ENCODE measurements around the gene SCG3.
A peak's percentile ranks its signal among the peaks of the same experiment; 100 is the strongest.

Gene SCG3

DNA sequence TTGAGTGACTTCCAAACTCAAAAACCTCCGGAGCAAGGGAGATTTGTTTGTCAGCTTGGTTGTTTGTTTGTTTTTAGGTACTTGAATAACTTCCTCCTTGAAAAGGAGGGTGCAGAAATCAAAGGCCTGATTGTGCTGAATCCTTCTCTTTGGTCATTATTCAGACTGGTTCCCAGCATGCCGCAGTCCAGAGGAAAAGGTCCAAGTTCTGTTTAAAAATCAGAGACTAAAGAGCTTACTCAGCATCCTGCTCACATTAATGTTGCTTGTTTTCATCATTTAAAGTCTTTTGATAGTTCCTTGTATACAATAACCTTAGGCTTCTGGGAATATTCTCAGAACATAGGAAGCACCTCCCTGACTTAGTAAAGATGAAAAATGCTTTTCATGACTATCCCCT lies 982 bp upstream of the SCG3 start:
- peak in 1 of 2 donors; percentile 34 for DNase-seq

DNA sequence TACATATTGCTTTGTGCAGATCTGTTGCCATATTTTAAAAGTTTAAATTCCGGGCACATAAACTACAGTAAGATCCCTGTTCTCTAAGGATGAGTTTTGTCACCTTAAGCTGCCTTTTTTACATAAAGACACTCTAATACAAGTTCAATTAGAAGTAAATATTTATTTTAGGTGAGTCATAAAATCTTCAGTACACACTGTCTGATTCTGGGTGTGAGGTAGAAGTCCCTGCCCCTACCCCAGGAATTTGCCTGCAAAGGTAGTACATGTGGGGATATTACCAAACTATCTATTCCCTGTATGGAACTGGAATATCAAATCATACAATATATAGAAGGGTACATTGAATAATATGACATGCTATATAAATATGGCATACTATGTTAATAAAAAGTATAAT lies 6.3 kb downstream of the SCG3 start:
- no peak for DNase-seq

DNA sequence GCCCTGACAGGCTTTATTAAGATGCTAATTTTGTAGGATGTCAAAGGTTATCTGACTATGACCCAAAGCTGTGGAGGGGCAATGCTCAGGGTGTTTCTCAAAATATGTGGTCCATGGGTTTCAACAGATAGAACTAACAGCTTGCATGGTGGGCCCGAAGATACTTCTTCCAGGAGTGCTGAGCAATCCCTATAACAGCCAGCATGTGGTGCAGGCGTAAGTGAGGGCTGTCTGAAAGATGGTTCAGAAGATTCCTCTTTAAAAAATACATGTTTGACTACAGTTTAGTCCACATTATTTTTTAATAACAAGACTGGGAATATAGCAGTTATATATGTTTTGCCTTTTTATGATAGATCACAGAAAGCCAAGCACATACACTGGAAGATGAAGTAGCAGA lies 7.6 kb downstream of the SCG3 start:
- no peak for DNase-seq

DNA sequence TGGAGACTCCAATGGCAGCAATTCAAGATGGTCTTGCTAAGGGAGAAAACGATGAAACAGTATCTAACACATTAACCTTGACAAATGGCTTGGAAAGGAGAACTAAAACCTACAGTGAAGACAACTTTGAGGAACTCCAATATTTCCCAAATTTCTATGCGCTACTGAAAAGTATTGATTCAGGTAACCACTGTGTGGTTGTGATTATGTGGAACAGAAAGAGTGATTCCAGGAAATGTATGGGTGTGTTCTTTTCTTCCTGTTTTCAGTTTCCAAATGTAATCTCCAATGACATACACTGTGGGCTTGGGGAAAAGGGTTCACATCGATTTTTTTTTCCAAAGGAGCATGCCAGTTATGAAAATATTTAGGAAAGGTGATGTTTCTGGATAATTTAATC lies 10.9 kb downstream of the SCG3 start:
- DNase-seq: no peak

DNA sequence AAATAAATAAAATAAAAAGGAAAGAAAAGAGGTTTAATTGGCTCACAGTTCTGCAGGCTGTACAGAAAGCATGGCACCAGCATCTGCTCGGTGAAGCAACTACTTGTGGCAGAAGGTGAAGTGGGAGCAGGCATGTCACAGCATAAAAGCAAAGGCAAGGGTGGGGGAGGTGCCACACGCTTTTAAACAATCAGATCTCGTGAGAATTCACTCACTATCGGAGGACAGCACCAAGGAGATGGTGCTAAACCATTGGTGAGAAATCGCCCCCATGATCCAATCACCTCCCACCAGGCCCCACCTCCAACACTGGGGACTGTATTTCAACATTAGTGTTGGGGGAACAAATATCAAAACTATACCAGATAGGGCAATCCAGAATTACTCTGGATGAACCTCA lies 15.3 kb downstream of the SCG3 start:
- no peak for DNase-seq

DNA sequence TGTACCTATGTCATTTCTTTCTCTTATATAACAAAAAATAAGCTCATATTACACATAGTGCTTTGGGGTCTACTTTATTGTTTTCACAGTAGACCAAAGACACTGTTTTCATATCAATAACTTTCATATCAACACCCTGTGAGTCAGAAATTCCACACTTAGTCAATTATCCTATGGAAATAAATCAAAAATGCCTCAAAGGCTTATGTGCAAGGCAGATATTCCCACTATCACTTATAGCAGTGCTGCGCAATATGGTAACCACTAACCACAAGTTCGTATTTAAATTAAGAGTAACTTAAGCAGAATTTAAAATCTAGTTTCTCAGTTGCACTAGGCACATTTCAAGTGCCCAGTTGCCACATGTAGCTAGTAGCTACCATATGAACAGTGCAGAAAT lies 15.9 kb downstream of the SCG3 start:
- no peak for DNase-seq

DNA sequence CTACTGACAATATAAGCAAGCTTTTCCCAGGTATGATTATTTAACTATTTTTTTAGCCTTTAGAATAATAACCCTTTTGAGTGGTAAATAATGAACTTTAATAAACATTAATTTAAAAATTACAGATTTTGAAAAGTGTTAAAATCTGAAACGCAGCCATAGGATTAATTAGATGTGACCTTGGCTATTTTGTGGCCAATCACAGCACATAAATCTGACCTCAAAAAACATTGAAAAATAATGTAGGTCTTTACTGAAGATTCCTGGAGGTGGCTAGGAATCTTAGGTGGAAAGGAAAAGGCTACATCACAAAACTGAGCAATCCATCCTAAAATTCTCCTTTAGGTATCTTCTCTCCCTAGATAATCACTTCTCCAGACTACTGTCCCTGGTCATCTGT lies 18.1 kb downstream of the SCG3 start:
- DNase-seq: no peak

DNA sequence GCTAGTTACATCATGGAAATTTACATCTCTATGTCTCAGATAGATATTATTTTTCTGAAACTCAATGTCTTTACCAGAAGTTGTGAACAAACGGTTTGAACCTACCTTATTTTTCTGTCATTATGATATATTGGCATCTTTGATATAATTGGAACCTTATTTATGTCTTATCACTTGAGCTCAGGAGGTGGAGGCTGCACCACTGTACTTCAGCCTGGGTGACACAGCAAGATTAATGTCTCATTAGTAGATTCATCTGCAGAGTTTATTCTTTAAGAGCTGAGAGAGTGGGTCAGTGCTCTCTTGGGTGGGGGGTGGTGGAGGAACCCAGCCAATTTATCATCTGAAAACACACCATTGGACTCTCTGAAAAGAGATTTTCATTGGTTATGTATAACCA lies 21.4 kb downstream of the SCG3 start:
- no peak for DNase-seq

DNA sequence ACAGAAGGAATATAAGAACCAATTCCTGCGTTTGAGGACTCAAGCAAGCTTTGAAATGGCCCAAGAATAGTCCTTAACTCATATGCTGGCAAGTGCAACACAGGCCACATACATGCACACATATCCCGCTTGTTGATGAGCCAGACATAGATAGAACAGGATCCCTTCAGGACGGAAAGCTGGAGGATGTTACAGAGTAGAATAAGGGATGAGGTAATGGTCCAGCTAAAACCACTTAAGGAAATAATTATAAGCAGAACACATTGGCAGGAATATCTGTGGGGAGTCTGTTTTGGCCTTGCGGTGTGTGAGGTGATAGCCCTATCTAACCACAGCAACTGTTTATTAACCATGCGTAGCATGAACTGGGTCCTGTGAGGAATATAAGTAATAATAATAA lies 25.0 kb downstream of the SCG3 start:
- no peak for DNase-seq

DNA sequence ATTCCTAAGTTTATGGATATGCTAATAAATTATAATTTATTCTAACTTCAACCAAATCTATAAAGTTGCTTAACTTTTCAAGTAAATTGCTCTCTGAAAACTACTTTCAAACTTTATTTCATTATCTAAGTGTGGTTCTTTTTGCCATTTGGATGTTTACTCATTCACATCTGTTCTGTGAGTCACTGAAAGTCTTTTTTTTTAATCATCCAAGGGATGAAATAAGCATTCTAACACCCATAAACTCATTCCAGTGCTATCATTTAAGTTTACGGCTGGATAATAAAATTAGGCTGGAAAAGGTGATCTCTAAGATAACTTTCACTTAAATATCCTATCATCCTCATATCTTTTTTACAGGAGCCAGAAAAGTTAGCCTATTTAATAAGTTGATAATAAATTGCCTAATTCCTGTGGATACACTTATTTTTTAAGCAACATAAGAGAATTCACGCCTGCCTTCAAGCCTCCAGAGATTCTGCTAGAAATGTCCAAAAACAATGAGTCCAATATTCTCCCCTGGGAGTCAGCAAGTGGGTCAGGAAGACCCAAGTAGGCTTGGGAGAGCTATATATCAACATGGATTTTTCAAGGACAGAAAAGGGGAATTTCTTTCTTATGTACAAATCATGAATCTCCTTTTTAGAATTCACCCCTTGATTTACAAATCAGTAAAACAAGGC lies 25.8 kb downstream of the SCG3 start:
- no peak for DNase-seq

DNA sequence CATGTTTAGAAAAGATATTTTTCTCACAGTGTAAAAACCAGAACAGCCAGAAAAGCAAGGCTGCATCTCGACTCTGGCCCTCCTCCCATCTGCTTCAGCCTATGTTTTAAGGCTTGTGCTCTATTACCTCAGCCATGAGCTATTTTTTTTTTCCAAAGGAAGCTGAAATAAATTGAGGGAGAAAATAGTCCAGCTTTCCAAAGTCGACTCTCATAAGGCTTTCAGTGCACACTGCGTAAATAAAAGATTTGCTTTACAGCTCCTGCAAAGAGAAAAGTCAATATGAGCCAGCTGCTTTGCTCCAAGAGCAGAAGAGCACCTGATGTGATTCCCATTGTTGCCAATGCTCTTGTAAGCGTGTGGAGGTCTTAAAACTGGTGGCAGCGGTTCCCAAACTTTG lies 26.7 kb downstream of the SCG3 start:
- DNase-seq: peak in 1 of 2 donors; percentile 69

DNA sequence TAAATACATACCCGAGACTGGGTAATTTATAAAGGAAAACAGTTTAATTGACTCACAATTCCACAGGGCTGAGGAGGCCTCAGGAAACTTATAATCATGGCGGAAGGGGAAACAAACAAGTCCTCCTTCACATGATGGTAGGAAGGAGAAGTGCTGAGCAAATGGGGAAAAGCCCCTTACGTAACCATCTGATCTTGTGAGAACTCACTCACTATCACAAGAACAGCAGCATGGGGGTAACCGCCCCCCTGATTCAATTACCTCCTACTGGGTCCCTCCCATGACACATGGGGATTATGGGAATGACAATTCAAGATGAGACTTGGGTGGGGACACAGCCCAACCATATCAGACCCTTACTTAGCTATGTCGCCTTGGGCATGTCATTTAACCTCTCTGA lies 27.7 kb downstream of the SCG3 start:
- DNase-seq: no peak

DNA sequence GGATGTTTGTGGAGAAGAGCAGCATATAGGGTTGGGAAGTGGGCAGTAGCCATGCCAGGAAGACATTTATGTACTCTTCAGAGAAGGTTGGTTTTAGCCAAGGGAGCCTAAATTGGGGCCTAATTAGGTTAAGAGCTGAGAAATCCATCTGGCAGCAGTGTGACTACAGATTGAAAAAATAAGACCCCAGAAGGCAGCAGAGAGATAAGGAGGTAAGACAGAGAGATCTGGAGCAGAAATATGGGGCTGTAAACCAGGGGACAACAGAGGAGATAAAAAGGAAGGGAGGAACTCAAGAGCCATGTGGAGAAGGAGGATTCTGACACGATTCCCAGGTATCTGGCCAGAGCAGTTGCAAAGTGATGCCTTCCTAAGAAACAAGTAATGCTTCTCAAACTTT lies 32.9 kb downstream of the SCG3 start:
- DNase-seq: no peak

DNA sequence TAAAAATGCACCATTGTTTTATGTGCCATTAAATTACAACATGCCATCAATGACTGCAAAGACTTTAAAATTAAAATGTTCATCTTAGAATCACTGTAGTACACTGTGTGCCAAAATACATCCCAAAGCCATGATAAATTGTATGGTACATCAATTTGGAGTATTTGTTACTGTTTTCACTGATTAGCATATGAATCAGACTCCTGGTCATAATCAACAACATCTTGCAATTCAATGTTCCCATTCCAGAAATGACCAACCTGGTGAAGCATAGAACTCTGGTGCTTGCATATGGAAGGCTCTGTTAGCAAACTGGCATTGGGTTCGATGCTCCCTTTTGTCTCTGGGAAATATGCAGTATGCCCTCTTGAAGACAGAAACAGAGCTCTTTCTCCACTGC lies 33.6 kb downstream of the SCG3 start:
- DNase-seq: no peak

DNA sequence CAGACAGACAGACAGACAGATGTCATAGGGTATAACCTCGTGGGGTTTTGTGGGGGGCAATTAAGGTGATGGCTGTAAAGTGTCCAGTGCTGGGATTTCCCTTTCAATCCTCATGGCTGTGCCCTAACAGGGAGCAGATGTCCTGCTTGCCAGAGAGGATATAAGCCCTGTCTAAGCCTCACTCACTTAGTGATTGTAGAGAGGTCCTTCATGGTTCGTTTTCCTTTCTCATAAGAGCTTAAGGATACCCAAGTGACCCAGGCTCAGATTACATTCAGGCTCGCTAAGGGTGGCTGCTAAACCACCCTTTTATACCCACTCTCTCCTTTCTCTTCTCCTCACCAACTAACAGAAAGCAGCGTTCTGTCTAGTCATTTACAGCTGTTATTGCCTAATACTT lies 36.9 kb downstream of the SCG3 start:
- DNase-seq: no peak

DNA sequence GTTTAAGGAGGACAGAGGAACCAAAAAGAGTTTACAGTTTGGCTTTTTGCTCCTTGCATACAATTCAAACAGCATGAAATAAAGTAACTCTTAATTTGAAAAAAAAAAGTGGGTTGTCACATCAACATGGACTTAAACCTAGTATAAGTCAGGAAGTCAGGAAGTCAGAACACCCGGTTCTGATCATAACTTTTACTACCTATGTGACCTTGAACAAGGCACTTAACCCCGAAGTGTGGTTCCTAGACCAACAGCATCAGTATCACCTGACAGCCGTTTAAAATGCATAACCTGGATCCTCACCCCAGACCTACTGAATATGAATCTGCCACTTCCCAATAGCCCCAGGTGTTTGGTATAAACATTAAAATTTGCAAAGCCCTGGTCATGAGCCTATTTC lies 37.4 kb downstream of the SCG3 start:
- DNase-seq: no peak

DNA sequence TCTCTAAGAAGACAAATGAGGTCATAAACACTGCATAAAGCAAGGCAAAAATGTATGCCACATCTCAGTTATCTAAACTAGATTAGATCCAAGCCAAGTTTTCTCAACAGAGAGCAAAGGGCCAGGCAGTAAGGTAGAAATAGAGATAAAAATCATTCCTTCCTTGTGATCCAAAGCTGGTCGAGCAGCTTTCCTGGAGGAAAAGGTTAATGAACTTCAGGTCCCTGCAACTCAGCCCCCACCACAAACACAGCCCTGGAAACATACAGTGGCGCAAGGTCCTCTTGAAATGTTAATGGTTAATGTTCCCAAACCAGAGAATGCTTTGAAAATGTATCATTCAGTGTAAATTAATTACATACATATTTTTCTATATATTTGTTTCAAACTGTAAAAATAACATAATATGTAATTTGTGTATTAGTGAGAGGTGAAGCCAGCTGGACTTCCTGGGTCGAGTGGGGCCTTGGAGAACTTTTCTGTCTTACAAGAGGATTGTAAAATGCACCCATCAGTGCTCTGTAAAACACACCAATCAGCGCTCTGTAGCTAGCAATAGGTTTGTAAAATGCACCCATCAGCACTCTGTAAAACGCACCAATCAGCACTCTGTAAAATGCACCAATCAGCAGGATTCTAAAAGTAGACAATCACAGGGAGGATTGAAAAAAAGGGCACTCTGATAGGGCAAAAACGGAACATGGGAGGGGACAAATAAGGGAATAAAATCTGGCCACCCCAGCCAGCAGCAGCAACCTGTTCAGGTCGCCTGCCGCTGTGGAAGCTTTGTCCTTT lies 39.1 kb downstream of the SCG3 start:
- no peak for DNase-seq

DNA sequence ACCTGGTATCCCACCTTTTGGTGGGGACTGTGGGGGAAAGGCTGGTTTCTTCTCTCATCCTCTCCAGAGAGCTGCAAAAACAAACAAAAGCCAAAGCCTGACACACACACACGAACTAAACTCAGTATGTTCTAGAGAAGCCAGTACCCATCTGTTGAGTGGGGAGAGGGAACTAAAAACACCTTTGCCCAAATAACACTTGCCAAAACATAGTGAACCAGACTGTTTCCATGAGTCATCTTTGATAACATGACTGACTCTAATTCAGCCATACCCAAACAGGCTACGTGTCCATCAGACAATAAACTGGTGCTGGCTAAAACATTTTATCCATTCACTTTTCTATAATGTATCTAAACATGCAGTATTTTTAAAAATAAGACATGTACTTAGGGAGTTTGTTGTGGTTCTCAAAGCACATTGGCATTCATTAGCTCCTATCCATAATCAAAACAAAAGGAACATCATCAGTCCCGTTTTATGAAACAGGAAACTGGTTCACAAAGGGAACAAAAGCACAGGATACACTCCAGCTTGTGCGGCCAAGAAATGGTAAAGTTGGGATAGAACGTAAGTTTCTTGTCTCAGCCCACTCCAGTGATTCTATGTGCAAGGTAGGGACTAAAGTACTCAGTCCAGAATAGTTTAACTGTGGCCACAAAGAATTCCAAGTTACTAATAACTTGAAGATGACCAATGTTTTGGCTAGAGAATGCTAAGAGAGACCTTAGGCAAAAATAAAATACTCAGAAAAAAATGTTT lies 40.1 kb downstream of the SCG3 start:
- no peak for DNase-seq

DNA sequence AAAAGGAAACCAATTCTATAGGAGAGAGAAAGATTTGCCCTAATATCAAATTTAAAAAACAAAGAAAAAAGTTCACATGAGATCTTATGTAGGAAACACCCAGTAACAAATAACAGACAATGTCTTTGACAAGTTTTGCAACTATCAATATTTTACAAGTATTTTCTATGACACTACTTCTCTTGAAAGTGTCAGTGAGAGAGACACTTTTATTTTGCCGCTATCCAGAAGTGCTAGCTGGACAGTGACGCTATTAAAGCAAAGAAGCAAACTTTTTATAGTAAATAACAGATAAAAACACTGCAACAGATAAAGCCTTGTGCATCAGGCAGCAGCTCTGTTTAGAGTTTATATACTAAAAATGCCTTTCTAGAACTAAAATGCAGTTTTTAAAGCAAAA lies 42.9 kb downstream of the SCG3 start:
- no peak for DNase-seq

DNA sequence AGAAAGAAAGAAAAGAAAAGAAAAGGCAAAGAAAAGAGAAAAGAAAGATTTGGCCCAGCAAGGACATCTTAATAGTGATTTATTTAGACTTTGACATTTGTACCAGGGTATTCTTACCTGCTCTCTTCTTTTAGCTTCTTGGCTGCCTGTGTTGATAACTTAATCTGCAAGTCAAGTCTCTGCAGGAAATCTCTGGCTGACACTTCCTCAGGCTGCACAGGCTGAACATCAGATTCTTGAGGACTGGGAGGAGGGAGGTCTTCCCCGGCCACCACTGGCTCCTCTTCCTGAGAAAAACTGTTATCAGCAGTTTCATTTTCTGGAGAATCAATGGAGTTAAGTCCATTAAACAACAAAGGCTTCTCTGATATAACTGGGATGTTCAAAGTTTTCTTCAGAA lies 43.4 kb downstream of the SCG3 start:
- DNase-seq: no peak

DNA sequence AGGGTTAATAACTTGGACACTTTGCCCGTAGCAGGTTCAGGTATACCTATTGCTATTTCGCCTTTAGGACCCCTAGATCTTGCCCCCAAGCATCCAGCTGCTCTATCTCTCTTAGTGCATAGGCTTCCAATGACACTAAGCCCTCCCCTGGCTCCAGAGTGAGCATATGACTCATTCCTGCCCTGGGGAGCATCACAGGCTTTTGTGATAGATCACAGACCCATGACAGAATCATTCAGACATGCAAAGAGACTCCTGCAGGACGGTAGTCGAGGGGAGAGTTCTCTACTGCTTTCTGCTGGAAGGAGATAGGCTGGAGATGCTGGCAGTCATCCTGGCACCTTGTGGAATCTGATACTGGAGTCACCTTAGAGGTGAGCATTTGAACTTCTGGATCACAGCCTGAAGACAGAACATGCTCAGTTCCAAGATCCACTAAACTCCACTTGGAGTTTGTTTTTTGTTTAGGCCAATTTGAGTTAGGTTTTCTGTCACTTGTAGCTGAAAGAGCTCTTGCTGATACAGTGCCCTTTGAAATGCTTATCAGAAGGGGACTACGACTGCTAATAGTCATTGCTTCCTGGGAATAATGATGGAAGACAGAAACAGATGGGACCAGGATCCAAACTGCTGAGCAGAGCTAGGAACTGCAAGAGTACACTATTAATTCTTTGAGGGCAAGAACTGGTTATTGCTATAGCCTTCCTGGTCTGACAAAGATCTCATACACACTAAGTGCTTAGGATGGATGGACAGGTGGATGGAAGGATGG lies 45.2 kb downstream of the SCG3 start:
- no peak for DNase-seq

DNA sequence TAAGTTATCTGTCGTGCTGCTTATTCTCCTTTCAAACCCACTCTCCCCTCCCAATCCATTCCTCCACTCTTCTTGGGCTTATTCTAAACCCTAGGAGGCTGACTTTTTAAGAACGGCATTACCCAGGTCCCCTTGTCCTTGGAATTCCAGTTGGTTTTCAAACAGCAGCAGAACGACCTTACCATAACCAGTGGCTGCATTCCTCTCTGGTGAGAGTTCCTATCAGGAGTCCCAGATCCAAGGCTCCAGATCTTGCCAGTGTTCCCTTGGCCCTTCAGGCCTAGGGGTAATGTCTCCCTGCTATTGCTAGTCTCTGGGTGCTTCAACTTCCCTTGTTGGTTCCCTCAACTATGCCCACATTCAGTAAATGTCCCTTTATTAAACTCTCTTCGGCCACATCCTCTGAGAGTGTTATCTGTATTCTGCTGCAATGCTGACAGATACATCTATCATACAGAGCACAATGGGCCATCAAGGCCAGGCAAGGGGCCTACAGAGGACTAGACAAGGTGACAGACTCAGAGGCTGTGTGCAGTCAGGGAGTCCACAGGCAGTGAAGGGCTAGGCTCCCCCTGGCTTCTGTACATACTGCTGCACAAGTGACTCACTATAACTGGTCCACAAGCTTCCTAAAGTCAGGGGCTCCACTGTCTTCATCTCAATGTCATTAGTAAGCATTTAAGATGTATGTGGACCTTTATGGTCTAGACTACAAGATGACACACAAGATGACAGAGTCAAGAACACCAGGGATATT lies 46.0 kb downstream of the SCG3 start:
- no peak for DNase-seq
